HG02571 (cell line): ENCODE measurements around the gene ANKH.

Experiments
- ATAC-seq: cut with Tn5 transposase; IDR thresholded peaks from one replicate; pipeline ENCODE4 v1.9.1; 2021; ENCODE audit warnings: mild to moderate bottlenecking, moderate library complexity; ENCODE audit not compliant: unreplicated experiment

The ANKH gene

DNA sequence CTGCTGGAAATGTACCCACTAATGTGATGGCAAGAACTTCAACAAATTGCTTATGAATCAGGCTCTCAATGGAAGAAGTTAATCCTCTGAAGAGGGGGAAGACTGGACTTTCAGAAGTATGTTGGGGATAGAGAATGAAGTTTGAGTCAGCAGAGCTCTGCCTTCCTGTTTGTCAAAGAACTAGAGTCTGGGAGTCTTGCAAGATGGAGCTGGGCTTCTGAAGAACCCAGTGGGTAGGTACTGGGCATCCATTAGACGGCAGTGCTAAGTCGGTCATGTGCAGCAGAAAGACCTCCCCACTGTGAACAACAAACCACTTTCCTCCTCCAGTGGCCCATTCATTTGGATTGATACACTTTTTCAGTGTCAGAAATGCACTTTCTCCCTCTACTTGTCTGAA, 172.4 kb downstream of the ANKH start:
- ATAC-seq: no peak

DNA sequence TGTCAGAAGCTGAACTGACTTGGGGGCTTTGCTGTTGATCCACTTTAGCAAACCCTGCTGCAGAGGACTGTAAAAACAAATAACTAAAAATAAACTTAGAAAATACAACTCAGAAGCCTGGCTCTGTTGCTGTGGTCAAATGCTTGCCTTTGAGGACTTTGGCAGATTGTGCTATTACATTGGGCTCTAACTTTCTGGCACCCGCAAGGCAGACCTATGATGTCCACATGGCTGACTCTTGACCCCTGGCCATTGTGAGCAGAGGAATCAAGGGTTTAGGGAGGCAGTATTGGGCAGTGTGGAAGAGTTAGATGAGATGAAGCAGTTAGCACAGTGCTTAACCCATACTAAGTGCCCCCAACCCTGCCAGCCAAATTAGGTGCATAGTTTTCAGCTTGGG, 173.1 kb downstream of the ANKH start:
- ATAC-seq: no peak

DNA sequence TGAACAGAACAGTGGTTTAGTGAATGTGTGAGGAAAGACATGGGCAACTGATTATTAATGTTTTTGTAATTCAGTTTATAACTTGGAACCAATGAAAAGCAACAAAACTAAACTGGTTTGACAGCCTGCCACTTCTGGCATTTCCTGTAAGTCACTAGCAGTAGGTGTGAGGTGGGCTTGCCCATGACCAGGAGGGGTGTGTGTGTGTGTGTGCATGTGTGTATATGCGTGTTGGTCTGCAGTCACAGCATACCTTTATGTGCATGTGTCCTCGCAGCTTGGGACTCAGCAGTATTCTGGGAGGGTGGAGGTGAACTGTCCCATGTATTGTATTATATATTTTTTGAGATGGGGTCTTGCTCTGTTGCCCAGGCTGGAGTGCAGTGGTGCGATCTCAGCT, 174.7 kb downstream of the ANKH start:
- ATAC-seq: no peak

DNA sequence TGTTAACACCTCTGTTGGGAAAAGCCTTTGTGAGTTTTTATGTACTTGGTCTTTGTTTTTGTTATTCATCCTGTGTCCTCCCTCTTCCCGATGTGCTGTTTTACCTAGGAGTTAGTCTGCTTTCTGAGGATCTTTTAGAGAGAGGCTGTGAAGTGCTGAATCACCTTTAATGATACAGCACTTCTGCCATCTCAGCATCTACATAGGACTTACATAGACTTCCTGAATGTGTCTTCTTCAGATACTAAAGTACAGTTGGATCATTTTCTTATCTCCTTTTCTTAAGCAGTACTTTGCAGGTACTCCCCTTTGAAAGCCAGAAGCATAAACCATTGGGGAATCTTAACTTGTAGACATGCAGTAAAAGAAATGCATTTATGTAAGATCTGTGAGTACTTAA, 175.5 kb downstream of the ANKH start:
- ATAC-seq: no peak

DNA sequence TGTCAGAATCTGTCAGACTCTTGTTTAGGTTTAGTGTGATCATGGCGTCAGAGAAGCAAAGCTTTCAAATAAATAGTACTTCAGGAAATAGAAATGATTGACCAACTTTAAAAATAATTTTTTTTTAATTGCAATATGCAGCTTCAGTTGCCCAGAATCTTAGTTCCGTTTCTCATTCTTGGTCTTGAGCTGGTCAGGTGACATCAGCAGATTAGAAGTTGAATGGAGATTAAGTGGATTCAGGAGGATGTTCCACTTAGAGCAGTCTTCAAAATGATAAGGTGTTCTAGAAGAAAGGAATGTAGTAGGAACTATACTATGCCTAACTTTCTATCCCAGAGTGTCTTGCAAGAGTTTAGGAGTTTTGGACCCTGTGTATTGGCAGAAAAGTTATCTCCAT, 176.4 kb downstream of the ANKH start:
- no peak for ATAC-seq

DNA sequence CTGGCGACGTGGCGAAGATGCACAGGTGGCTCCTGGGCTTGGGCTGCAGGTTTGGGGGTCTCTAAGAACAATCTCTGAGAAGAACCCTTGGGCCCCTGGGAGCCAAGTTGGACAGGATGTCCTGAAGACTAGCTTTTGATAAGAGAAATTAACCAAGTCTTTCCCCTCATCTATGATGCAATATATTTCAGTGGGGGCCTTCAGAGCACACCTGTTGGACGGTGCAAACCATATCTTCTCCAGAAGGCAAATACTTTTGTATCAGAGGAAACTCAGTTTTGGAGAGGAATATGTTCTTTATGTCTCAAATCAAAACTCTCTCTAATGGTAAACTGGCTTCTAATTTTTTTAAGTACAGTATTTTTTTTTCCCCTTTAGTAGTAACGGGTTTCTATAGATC, 178.5 kb downstream of the ANKH start:
- no peak for ATAC-seq

DNA sequence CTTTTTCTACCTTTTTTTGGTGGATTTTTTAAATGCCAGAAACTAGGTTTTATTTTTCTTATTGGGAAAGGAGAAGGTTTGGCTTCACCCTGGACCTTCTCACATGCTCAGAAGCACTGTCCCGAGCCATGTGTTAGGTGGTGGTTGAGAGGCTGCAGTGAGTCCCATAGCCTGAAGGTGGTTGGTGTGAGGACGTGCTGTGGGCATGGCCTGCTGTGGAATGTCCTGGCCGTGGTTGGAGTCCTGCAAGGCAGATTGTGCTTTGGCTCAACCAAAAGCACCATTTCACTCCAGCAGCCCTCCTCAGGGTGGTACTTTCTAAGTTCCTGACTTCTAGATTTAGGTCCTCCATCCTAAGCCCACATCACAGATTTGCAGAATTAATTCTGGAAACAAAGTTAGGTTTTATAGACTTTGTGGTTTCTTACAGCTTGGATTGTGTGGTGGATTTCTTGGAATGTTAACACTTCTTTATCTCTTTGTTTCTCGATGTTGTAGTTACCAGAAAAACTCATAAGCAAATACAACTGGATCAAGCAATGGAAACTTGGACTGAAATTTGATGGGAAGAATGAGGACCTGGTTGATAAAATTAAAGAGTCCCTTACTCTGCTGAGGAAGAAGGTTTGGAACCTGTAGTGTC, 184.4 kb downstream of the ANKH start:
- no peak for ATAC-seq

DNA sequence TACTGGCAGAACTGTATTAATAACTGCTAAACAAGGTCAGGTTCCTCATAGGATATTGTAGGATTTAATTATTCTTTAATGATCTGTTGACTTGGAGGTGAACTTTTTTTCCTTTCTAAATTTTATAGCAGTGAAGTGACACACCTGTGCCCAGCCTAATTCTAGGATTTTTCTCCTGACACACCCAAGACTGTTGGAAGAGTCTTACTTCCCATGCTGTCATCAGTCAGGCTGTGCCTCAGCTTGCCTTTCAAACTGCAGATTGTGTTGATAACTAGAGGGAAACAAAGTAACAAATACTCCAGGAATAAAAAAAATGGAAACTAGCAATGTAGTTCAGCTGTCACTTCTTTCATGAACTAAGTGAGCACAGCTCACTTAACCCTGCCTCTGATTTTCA, 185.1 kb downstream of the ANKH start:
- no peak for ATAC-seq

DNA sequence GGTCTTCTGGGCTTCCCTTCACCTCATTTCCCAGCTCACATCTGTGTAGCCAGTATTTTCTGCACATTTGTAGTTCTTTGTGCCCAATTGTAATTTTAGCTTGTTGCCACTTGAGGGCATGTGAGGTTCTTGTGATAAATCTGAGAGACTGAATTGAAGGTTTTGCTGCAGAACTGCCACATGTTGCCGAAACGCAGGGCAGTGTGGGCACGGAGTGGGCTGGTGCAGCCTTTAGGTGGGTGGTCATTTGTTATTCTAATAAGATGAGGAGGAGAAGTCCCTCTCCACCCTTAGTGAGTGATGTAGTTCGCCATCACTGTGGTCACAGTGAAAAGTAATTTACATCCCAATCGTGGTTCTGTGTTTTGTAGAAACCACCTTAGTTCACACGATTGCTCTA, 185.8 kb downstream of the ANKH start:
- ATAC-seq: peak; percentile 97

DNA sequence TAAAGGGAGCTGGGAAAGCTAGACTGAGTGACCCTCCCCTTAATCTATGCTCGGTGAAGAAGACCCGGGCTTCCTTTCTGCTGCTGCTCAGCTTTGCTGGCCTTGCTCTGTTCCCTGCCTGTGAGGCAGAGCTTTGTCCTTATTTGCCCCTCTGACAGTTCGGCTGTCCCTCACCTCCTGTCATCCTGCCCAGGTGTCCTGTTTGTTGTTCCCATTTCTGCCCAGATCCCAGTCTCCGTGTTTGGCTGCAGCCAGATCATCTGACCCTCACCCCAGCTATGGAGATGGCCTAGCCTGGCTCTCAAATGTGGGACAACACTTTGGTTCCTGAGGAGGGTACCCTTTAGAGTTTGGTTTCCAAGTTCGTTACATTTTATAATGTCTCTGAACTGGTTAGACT, 186.8 kb downstream of the ANKH start:
- no peak for ATAC-seq

DNA sequence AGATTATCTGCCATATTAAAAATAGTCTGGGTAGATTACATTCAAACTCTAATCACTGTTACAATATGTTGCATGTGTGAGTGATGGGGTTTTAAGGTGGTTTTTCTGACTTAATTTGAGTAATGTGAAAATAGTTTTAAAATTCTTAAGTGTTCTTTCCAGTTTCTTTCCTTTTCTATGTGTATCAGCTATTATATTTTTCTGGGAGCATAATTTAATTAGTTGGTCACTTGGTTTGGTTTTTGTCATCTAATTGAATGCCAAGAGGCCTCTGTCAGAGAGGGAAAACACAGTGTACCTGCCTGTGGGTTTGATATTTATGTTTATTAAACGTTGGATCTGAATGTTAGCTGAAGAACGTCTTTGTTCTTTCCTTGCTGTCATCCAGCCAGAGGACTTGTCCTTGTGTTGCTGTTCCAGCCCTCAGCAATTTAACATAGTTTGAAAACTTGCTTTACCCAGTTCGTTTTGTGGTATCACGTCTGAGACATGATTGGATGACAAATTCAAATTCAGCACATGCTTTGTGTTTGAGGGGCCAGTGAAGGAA, 187.6 kb downstream of the ANKH start:
- no peak for ATAC-seq

DNA sequence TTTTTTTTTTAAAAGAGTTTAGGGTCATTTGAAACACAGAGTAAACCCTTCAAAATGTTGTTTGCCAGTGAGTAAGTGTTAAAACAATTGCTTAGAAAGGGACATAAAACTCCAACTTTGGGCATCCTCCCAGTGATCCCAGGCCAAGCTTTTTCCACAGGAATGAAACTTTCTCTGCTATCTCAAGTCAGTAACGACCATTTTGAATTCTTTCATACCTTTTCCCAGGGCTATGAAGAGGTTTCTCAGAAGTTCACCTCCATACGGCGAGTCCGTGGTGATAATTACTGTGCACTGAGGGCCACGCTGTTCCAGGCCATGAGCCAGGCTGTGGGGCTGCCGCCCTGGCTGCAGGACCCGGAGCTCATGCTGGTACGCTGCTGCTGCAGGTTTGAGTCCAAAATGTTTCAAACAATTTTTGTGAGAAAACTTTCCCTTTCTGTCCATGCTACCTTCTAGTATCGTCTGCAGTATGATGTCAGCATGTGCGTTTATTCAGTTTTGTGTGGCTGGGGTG, 190.3 kb downstream of the ANKH start:
- ATAC-seq: no peak

DNA sequence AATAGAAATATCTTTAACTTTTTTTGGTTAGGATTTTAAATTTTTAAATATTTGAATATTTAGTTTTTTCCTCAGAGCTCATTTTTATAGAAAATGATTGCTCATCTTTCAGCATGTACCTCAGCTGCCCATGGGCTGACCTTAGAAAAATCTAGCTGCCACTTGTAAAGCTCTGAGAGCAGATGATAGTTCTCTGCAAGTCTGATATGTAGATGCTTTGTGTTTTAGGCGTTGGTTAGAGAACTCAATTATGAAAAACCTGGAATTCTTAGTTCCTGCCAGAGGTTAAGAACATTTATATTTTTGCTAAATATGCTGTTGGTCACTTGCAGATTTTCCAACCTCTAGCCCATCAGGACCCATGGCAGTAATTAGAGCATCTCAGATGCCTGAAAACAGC, 192.0 kb downstream of the ANKH start:
- ATAC-seq: no peak

DNA sequence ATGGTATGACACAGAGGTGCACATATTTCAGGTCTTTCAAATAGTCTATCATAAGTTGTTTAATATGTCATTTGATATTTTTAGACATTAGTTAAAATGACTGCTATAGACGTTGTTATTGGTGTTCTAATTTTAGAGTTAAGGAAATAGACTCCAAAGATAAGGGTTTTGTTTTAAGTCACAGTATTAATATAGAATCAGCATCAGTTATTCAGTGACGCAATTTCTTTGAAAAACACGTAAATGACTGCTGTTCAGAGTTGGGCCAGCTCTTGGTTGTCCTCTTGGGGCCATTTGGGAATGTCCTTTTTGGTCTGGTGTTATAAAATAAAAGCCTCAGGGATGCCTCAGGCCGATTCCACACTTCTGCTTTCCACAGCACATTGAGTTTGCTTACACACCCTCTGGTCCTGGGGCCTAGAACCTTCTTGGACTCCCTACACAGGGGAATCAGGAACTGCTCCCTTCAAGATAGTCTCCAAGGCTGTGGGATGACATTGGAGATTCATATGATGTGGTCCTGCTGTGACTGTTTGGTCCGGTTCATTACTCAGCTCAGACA, 192.7 kb downstream of the ANKH start:
- no peak for ATAC-seq

DNA sequence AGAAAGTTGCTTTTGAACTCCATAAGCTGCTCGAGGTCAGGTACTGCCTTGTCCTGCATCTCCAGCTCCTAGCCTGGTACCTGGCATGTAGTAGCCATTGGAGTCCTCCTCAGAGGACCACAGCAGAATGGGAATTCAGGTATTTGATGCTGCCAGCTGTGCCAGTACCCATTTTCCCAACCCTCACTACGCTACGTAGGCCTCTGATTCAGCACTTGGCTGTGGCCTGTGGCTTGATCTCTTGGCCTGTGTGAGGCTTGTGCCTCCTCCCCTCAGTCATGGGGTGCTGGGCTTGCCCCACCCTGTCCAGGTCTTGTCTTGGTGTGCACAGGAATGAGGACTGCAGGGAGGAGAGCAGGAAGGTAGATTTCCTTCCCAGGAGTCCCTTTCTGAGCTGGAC, 195.3 kb downstream of the ANKH start:
- peak; percentile 33 for ATAC-seq

DNA sequence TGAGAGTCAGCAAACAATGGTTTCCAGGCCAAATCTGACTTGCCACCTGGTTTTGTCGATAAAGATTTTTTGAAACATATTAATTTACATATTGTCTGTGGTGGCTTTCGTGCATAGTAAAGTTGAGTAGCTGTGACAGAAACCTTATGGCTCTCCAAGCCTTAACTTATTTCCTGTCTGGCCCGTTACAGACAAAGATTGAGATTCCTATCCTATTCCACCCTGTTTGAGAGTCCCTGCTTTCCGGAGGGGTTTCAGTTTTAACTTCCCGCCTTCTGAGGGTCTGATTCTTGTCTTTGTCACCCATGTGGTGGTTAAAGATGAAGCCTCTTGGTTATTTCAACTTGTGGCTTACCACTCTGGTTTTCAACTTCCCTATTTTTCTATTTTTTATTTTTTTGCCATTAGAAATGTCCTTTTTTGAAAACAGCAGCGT, 195.7 kb downstream of the ANKH start:
- peak; percentile 39 for ATAC-seq

DNA sequence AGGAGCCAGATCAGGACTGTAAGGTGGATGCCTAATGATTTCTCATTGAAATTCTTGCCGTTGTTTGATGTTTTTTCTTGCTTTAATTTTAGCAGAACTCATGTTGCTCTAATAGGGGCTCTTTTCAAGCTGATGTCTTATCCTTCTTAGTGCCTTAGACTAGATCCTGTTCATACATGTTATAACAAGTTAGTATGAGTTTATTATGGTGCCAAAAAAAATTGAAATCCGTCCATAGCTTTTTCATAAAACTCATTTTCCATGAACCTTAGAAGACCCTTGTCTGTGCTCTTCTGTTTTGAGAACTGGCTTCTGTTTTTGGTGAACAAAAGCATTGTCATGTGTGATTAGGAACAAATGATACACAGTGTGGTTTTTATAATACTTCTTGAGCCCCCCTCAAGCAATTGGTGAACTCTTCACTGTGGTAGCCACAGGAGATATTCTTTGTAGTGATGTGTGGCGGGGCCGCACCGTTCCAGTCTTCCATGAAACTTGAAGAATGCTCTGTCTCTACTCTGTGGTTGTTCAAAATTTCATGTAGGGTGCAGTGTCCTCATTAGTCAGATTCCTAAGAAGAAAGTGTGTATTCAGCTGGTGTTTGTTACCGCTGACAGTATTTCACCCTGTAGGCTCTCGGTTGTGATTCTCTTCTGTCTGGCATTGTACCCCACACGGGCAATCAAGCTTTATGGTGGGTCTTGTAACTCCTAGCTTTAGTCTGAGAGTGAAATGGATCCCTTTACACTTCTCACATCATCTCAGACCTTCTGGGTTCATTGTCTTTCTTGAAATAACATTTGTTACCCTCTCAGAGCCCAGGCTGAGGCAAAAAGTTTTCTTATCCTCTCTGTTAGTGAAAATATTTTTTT, 196.4 kb downstream of the ANKH start:
- ATAC-seq: peak; percentile 4

DNA sequence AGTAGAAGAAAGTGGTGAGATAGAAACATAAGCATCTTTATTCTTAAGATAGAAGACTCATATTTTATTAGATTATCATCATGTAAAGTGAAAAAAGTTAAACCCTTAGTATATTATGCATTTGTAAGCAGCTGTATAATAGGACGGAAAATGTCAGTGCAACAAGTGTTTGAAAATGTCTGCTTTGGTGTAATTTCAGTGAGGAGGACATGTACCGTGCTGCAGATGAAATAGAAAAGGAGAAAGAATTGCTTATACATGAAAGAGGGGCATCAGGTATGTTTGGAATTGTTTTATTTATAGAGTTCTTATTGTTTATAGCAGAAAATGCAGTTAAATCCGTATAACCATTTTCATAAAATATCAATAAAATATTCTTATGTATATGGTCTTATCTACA, 198.1 kb downstream of the ANKH start:
- no peak for ATAC-seq

DNA sequence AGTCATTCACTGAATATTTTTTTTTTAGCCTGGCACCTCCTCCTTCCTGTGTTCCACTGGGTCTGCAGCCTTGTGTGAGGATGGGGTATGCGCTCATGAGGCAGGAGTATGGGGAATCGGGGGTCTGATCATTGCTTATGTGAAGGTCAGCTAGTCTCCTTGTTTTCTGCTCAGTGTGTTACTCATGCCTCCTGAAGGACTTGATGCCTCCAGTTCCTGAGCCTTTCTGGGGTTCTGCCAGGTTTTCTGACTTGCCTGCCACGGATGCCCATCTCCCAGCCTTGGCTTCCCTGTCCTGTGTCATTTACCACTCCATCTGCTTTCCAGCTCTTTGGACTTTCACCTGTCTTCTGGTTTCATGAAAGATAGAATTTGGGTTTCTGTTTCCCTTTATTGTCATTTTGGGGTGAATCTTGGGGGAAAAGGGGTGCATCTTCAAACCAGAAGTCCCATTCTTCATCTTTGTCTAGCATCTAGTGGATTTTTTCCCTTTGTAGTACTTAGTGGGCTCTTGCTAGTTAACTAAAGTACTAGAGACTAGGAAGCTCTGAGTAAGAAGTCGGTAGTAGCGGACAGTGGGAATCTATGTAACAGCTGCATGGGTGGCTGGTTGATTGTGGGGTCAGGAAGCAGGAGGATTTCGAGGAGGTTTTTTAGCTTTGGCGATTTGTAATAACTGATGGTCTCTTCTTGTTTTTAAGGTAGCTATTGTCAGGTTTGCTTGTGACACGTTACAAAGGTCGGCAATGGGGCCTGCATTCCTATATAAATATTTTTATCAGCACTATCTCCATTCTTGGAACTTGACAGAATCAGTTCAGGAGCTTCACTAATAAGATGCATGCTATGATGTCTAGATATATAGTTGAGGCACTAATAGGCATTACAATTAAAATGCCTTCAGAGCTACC, 198.8 kb downstream of the ANKH start:
- ATAC-seq: no peak

DNA sequence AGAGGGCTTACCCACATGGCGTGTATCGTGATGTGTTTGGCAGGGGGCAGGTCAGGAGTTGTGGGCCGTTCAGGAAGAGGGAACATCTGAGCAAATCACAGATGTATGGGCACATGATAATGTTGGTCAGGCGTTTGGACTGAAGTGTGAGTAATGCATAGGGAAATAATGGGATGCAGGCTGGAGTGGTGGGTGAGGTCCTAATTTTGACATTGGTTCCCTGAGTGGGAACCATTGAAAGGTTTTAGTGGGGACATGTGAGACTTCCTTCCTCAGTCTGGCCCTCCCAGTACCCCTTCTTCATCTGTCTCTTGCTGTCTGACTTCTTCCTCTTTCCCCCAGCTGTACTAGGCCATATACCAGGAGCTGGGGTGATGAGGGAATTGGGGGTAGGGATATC, 199.5 kb downstream of the ANKH start:
- no peak for ATAC-seq

DNA sequence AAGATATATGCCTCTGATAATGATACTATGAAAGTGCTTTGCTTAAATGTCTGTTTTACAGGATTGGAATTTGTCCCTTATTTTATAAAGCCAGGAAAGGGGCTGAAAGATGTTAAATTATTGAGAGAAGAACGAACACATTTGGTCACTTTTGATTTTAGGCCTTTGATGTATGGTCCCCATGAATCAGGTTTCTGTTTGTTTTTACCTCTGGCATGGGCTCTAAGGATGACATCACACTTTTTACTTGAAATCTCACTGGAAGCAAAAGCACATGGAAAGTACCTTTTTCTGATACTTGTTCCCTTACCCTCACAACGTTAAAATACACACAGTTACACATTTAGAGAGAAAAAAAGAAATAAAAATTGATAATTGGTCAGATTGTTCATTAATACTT, 200.2 kb downstream of the ANKH start:
- ATAC-seq: no peak
